Stimulated activated CD4-positive, alpha-beta T cell treated with anti-CD3 and anti-CD28 coated beads, TNF-alpha, amount 100 ng/mL, for 4 hours (primary cell): ENCODE results near the gene GSTA4.
A peak's percentile ranks its signal among the peaks of the same experiment; 100 is the strongest.

Source experiments
- DNase-seq, 3 experiments: peaks; one replicate each; pipeline ENCODE4 v3.0.0-alpha.2; 2020; ENCODE audit warnings: low read depth in 3 of 3

The GSTA4 gene

DNA sequence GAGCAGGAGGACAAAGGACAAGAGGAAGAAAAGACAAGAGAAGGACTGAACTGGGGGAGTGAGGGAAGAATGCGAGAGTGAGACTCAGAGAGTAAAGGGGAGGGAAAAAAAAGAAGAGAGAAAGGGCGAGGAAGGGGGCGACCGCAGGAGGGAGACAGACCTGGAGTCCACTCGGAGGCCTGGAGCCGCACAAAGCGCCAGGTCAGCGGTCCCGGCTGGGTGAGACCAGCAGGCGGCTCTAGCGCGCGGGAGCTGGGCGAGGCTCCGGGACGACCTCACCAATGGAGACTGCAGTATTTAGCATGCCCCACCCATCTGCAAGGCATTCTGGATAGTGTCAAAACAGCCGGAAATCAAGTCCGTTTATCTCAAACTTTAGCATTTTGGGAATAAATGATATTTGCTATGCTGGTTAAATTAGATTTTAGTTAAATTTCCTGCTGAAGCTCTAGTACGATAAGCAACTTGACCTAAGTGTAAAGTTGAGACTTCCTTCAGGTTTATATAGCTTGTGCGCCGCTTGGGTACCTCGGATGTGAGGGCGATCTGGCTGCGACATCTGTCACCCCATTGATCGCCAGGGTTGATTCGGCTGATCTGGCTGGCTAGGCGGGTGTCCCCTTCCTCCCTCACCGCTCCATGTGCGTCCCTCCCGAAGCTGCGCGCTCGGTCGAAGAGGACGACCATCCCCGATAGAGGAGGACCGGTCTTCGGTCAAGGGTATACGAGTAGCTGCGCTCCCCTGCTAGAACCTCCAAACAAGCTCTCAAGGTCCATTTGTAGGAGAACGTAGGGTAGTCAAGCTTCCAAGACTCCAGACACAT lies at the start of gene GSTA4:
Gene GSTA4 (minus strand): TSS at position 196 of the 824 bp plus-strand sequence. CDS start 1,041 bp downstream, outside the sequence.
- DNase-seq = peak; percentile 70 to 79 (median 73)

DNA sequence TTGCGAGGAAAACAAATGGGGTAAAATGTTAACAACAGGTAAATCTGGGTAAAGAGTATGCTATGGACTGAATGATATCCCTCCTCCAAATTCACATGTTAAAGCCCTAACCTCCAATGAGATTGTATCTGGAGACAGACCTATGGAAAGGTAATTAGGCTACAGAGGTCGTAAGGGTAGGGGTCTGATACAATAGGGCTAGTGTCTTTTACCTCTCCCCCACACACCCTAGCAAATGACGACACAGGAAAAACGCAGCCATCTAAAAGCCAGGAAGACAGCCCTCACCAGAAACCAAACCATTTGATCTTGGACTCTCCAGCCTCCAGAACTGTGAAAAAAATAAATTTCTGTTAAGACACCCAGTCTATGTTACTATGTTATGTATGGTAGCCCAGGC lies 49.5 kb upstream of the GSTA4 start:
- no peak for DNase-seq

- DNase-seq = no peak
Observed at GRCh38 chr6:53044071-53044470, 49.0 kb upstream of the GSTA4 start.

DNA sequence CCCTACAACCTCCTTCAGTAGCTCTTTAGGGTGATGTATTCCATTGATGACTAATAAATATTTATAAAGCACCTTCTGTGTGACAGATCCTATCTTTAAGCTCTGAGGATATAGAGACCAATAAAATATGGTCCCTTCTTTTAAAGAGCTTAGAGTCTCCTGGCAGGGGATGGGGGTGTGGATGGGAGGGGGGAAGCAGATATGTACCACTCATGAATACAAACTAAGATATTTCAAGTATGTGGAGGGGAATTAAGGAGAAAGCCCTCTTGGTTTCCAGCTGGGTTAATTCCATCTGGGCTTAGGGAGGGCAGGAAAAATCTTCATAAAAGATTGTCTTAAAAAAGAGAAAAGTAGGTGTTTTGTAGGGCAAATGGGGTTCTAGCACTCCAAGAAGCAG lies 48.5 kb upstream of the GSTA4 start:
- DNase-seq = no peak

- no peak for DNase-seq
Observed at GRCh38 chr6:53042112-53042511, 47.0 kb upstream of the GSTA4 start.

DNA sequence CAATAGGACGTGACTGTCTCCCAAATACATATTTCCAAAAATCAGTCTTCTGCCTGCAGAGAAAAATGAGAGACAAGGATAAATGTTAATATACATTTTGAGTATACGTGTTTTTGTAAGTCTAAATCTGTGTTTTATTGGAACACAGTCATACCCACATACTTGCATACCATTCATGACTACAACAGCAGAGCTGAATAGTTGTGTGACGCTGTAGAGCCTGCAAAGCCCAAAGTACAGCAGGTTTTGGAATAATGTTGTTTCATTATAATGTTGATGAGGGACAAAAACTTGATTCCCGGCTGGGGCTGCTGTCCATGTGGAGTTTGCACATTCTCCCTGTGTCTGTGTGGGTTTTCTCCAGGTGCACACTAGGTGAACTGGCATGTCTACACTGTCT lies 46.3 kb upstream of the GSTA4 start:
- DNase-seq = no peak

- no peak for DNase-seq
Observed at GRCh38 chr6:53038596-53038995, 43.5 kb upstream of the GSTA4 start.

GRCh38 chr6:53038141-53038540 lies 43.1 kb upstream of the GSTA4 start:
- DNase-seq = no peak

GRCh38 chr6:53035549-53036213 lies 40.6 kb upstream of the GSTA4 start:
- no peak for DNase-seq

GRCh38 chr6:53033764-53034163 lies 38.7 kb upstream of the GSTA4 start:
- DNase-seq = no peak

DNA sequence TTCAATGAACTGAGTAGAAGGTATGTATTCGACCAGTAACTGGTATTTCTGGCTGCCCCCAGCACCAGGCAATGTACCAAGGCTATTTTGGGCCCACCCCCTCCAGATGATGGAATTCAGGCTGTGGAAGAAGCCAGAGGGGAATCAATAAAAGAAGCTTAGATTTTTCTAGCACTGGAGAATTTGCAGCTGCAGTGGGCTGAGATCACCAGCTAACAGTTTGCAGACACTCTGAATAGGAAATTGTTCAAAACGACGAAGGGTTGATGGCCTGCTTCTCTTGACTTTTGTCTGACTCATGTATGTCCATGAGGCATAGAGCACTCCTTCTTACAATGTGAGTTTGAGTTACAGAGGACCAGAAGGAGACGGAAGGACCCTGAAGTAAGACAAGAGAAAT lies 37.8 kb upstream of the GSTA4 start:
- DNase-seq = no peak

- DNase-seq = no peak
Observed at GRCh38 chr6:53031281-53031680, 36.2 kb upstream of the GSTA4 start.

DNA sequence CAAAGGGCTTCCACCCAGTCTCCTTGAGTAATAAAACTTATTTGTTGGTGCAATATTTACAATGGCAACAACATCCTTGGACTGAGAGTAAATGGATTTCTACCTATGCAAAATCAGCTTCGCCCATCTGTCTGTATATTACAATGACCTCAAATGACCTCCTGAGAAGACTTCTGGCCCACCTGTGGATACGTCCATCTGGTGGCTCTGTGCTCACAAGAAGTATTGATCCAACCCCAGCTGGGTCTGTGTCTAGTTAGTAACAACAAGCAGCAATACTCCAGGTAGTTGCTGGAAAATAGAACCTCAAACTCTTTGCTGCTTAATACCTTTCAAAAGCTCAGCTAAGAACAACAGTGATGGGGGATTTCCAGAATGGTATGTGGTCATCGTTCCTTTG lies 34.7 kb upstream of the GSTA4 start:
- no peak for DNase-seq

- DNase-seq = no peak
Observed at GRCh38 chr6:53029257-53029656, 34.2 kb upstream of the GSTA4 start.

- DNase-seq = no peak
Observed at GRCh38 chr6:53028467-53028866, 33.4 kb upstream of the GSTA4 start.

GRCh38 chr6:53027131-53027718 lies 32.1 kb upstream of the GSTA4 start:
- DNase-seq = no peak

DNA sequence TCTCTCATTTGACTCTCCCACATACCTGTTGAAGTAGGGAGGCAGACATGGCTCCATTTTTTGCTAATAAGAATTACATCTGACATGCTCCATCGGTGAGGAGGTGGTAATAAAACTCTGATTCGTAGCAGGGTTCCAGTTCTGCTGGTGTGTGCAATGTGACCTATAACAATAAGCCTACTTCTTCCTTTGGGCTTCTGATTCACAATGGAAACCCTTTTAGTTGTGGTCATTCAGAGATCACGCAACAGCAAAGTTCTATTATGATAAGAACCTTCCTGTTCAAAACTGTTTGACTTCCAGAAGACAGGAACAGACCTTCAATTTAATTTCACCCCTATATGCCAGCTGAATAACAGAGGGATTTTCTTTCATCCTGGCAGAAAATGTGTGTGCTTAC lies 31.4 kb upstream of the GSTA4 start:
- no peak for DNase-seq

- no peak for DNase-seq
Observed at GRCh38 chr6:53023323-53023722, 28.2 kb upstream of the GSTA4 start.

DNA sequence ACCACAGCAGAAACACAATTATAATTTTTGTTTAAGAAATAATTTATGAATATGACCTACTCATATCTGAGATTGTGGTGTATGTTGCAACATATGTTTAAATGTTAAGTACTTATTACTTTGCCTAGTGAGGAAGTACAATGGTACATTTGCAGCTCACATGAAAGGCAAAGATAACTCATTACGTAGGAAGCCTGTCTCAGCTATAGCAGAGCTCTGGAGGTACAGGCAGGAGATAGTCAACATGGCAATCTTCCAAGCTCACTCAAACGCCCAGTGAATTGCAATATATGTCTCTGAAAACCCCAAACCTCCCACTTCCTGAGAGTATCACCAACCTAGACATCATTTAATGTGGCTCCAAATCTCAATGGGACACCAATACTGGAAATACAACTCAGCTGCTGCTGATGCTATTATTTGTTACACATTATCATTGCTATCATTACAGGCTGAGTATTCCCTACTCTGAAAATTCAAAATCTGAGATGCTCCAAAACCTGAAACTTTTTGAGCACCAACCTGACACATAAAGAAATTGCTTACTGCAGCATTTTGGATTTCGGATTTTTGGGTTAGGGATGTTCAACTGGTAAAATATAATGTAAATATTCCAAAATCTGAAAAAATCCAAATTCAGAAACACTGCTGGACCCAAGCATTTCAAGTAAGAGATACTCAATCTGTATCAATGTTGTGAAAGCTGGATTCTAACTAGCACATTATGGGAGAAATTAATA lies 25.1 kb upstream of the GSTA4 start:
- no peak for DNase-seq

- DNase-seq = no peak
Observed at GRCh38 chr6:53018446-53018845, 23.4 kb upstream of the GSTA4 start.

DNA sequence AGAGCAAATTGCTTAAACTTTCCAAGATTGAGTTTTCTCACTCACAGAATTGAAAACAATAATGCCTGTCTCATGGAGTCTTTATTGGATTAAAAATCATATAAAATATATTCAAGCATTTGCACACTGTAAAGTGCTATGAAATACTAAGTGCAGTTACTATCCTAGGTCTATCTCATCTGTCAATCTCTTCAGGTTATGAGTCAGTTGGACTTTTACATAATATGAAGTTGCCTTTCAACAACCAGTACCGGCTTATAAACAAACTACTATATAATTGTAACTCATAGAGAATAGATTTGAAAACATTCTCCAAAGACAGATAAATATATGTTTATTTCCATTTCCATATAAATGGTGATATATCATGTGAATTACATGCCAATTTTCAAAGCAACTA lies 20.4 kb upstream of the GSTA4 start:
- no peak for DNase-seq

- no peak for DNase-seq
Observed at GRCh38 chr6:53014744-53015143, 19.7 kb upstream of the GSTA4 start.
